HG03342 (cell line): Measurements from ENCODE around the gene PCNX2.

Experiments used
- ATAC-seq: cut with Tn5 transposase; IDR thresholded peaks from one replicate; pipeline ENCODE4 v1.9.1; 2021; ENCODE audit warnings: mild to moderate bottlenecking, moderate library complexity; ENCODE audit not compliant: unreplicated experiment

The PCNX2 gene

GRCh38 chr1:233257786-233258185, 37.7 kb downstream of the PCNX2 start:
- ATAC-seq, result no peak

- ATAC-seq, result no peak
Observed at GRCh38 chr1:233256789-233257188, 38.7 kb downstream of the PCNX2 start.

DNA sequence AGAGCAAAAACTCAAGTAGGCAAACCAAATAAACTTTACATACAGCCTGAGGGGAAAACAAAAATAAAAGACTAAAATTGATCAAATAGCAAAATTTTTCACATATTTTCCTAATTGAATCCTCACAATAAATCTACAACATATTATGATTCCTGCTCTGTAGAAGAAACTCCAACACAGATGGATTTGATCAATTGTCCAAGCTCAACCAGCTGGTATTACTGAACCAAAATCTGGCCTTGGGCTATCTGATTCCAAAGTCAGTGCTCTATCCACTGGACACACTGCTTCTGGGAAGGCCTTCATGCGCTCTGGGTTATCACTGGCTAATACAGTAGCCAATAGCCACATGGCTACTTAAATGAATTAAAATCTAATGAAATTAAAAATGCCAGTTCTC, 39.3 kb downstream of the PCNX2 start:
- no peak for ATAC-seq

GRCh38 chr1:233255145-233255544, 40.4 kb downstream of the PCNX2 start:
- no peak for ATAC-seq

- no peak for ATAC-seq
Observed at GRCh38 chr1:233253832-233254331, 41.6 kb downstream of the PCNX2 start.

DNA sequence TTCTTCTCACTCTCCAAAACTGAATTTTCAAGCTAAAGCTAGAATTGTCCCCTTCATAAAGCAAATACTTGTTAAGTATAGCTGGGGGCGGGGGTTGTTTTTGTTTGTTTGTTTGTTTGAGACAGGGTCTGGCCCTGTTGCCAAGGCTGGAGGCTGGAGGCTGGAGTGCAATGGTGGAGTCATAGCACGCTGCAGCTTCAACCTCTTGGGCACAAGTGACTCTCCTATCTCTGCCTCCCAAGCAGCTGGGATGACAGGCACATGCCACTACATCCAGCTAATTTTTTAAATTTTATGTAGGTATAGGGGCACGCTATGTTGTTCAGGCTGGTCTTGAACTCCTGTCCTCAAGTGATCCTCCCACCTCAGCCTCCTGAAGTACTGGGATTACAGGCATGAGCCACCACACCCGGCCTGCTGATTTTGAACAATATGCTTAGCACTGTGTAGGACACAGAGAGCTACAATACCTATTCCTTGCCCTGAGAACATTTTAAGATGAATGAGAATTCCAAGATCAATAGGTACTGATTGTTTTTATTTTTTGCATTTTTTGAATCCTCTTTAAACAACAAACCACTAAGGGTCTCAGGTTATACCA, 42.2 kb downstream of the PCNX2 start:
- no peak for ATAC-seq

DNA sequence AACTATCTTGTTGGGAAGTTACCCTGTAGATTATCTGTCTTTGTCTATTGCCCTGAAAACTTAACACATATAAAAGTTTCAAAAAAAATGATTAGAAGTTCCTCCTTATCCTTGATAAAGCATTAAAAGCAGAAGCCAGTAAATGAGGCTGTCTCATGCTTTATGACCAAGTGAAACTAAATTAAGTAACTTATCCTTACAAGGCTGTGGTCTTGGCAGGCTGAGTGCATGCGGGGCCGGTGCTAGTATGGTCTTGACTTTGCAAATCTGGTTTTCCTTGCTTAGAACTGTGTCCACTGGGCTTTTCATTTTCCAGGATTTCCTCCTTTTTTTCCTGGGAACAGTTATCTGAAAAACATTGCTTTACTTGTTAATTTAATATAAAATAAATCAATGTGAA, 43.1 kb downstream of the PCNX2 start:
- no peak for ATAC-seq

DNA sequence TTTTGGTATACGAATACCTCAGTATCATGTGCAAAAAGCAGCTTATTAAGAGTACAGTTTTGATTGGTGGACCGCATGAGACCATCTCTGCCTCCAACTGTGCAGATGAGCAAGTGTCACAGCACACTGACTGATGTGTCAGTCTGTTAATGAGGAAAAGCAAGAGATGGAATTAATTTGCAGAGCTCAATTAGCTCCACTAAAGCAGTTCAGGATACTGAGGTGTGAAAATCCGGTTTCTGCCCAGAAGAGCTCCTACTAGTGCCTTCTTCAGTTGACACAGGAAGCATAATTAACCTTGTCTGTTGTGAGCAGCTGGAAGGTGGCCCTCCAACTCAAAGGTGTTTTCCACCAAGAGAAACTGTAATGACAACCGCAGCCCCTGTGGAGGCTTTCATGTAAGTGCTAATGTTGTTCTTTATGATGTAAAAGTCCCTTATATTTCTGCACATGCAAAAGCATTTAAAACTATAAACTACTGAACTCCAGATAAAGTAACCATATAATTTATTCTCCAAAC, 44.3 kb downstream of the PCNX2 start:
- no peak for ATAC-seq

DNA sequence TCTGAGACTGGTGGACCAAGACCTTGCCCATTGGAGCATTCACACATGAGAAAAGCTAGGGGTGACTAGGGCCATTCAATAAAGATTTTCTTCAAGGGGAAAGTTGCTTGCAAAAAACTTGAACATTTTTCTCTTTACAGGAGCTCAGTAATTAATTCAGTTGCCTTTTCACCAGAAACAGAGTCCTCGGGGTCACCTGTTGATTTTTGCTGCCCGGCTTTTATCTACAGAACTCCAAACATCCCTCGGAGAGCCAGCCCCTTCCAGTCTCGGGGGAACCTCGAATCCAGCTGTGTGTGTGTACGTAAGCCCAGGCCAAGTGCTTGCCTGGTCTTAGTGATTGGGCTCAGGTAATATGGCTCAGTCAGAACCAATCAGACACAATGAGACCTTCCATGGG, 47.5 kb downstream of the PCNX2 start:
- ATAC-seq, result no peak

DNA sequence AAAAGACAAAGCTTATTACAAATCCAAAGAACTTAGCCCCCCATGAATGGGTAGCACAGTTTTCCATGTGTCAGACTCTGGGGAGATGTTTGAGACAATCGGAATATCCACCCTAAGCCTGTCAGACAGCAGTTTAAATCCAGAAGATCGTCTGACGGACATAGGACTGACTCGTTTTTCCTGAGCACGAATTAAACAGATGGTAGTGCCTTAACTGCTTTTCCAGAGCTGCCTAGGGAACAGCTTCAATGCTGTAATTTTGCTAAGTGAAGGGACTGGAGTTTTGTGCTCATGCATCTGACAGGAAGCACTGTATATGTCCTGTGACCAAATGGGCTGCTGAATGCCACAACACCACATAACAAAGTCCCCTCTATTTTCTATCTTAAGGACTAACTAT, 48.6 kb downstream of the PCNX2 start:
- ATAC-seq, result no peak

DNA sequence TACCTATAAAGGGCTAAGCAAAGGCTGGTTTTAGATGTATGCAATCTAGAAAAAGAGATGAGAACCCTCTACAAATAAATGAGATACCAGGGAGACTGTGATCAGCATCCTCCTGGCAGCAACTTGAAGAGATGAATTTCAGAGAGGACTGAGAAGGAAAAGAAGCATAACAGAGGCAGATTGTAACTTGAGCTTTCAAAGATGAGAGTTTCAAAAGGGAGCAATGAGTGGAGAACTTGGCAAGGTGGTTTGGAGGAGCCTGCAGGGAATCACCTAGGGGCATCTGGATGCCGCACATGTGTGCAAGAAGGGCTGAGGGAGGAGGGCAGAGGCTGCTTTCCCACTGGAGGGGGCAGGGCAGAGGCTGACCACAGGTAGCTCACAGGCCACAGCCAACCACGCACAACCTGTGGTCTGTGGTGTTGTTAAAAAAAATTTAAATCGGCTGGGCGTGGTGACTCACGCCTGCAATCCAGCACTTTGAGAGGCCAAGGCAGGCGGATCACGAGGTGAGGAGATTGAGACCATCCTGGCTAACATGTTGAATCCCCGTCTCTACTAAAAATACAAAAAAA, 50.2 kb downstream of the PCNX2 start:
- ATAC-seq, result no peak

DNA sequence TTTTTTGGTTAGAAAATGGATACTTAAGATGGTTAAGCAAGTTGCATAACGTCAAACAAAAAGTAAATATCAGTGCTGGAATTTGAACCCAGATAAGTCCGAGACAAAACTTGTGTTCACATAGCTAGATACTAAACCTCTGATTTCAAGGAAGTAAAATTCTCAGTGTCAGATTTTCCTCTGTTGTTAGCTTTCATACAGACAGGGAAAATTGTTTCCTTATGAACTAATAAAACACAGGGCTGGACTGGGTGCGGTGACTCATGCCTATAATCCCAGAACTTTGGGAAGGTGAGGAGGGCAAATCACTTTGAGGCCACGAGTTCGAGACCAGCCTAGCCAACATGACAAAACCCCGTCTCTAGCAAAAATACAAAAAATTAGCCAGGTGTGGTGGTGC, 51.3 kb downstream of the PCNX2 start:
- ATAC-seq, result no peak

- ATAC-seq, result no peak
Observed at GRCh38 chr1:233242827-233243483, 52.6 kb downstream of the PCNX2 start.

DNA sequence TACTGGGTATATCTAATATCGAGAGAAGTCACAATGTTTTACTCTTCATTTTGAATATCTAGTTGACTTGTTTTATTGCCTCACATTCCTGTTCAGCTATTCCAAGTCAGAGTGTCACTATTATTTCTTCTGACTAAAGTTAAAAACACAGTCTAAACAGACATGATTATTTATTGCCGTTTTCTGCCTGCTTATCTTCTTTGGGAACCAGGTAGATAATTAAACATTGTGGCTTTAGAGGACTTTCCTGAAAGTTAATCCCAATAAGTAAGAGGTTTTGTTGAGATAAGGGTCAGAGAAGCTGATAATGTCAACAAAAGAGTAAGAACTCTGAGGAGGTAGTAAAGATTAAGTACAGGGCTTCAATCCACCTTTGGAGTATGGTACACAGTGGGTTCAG, 53.8 kb downstream of the PCNX2 start:
- no peak for ATAC-seq

- ATAC-seq, result no peak
Observed at GRCh38 chr1:233240829-233241682, 54.5 kb downstream of the PCNX2 start.

DNA sequence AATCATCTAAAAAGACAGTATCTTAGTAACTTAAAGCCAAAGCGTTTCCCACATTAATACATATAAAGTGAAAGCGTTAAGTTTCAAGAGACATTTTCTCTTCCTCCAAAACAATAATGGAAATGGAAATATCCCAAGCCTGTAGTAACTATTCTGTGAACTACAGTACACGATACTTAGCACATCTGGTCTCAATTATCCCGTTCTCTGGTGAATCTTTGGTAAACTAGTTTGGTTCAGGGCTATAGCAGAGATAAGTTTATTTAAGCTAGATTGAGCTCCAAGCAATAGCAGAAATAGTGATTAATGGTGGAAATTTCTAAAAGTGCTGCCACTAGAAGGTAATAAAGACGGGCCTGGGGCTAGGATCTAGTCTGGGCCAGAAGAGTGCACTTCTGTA, 55.2 kb downstream of the PCNX2 start:
- ATAC-seq, result no peak

GRCh38 chr1:233238884-233239431, 56.6 kb downstream of the PCNX2 start:
- no peak for ATAC-seq

GRCh38 chr1:233237647-233238046, 57.9 kb downstream of the PCNX2 start:
- no peak for ATAC-seq

DNA sequence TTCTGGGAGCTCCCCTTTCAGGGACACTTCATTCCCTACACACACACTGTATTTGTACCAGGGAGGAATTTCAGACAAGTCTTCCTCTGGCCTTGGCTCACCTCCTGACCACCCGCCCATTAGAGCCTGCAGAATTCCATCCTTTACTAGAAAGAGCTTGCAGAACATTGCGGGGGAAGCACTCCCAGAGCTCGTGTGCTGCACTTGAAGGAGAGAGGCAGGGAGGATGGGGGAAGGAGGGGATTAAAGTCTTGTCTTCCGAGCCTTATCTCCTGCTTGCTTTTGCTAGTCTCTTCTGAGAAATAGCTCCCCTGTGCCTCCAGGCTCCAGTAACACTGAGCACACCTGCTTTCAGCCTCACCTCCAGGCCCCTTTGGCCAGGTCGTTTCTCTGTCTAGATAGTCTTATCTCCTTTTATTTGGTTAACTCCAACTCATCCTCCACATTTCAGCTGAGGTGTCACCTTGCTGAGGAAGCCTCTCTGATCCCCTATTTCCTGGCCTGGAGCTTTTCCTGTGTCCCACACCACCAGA, 62.0 kb downstream of the PCNX2 start:
- ATAC-seq, result no peak

DNA sequence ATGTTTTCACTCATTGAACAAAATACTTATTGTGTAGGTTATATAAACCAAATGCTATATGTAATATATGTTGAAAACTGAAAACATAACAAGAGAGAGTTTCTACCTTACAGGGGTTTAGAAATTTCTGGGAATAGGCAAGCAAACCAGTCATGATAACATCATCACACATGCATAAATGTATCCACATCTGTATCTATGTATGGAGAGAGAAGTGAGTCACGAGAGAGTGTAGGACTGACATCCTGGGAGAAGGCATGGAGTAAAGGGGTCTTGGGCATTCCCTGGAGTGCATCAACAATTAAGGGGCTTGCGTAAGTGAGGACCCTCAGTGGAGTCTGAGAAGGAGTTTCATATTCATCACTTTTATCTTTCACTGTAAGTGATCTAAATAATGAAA, 65.5 kb downstream of the PCNX2 start:
- no peak for ATAC-seq

DNA sequence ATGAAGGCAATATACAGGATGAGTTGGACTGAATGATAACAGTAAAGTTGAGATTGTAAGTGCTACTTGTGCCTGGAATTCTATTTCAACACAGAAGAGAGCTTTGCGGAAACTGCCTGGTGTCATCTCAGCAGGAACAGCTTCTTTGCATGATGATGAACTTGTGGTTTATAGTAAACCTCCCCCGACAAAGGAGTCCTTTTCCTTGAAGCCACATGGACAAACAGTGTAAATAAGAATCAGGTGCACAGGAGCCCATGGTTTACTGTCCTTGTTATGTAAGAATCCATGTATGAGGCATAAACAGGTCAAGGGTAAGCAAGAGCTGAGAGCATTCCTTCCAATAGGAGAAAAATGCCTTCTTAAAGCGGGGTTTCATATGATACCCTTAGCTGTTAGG, 66.2 kb downstream of the PCNX2 start:
- no peak for ATAC-seq
